Esophagus muscularis mucosa (tissue), 4 donors: Measurements from ENCODE around the gene GAD2. TPM values are rescaled to one million over a fixed set of nuclear protein-coding genes. Genes with fewer than 3 reads are reported as not detected.

Experiments used
- DNase-seq: peaks from one replicate; pipeline ENCODE4 v3.0.0-alpha.2; 2017; ENCODE audit errors: extremely low spot score
- H3K27ac ChIP-seq, 4 donors: fragments of 200-600 bp; sonication (generic); replicated peaks in 1 of 4; 1 replicate in 3 of 4; 2 replicates in 1 of 4; pipeline ENCODE4 v1.5.1; 2016 to 2019; ENCODE audit warnings: mild to moderate bottlenecking in 1 of 4
- H3K27me3 ChIP-seq, 4 donors: fragments of 200-600 bp; sonication (generic); one replicate each; pipeline versions ENCODE4 v1.5.1 to v1.6.0; 2016 to 2019
- H3K36me3 ChIP-seq, 4 donors: fragments of 200-600 bp; sonication (generic); one replicate each; pipeline ENCODE4 v1.5.1; 2016 to 2019
- H3K4me1 ChIP-seq, 4 donors: fragments of 200-600 bp; sonication (generic); one replicate each; pipeline ENCODE4 v1.5.1; 2016 to 2019
- H3K4me3 ChIP-seq, 4 donors: fragments of 200-600 bp; sonication (generic); 1 replicate in 2 of 4; 2 replicates in 2 of 4; pipeline ENCODE4 v1.5.1; 2016 to 2019; ENCODE audit warnings: mild to moderate bottlenecking in 4 of 4, moderate library complexity in 1 of 4
- H3K9me3 ChIP-seq, 4 donors: fragments of 200-600 bp; sonication (generic); 1 replicate in 3 of 4; 2 replicates in 1 of 4; pipeline ENCODE4 v1.5.1; 2016 to 2019
- EP300 ChIP-seq: sonication (generic); formaldehyde crosslinking; IDR thresholded peaks from one replicate; pipeline ENCODE4 v1.6.1; 2017; ENCODE audit warnings: antibody characterized with exemption
- POLR2A ChIP-seq: fragments of 450-650 bp; IDR thresholded peaks from one replicate; pipeline ENCODE4 v1.6.1; 2017; ENCODE audit warnings: antibody characterized with exemption, moderate library complexity, mild to moderate bottlenecking, low read depth
- POLR2AphosphoS5 ChIP-seq, 2 donors: sonication (generic); formaldehyde crosslinking; IDR thresholded peaks; one replicate each; pipeline ENCODE4 v1.6.1; 2017; ENCODE audit warnings: antibody characterized with exemption in 2 of 2
- WGBS: methylation state at CpG from one replicate; pipeline ENCODE4 v1.1.5; 2018; 5-methylcytosine and 5-hydroxymethylcytosine counted together
- intact Hi-C: fragments of 100-400 bp; cut with DNase I; formaldehyde crosslinking; loops from one replicate; pipeline ENCODE4 v1.15.1; 2023
- total RNA-seq, 4 donors: library from RNA; depleted of rRNA; stranded (reverse); fragments of >200 nt; gene quantifications; one replicate each; pipeline versions ENCODE4 v1.1.0 to v1.2.1, GENCODE V29; 2016
- TF ChIP-seq, protein P1 (sequence below), 3 experiments: fragments of 200-600 bp in 2 of 3; fragments of 450-650 bp in 1 of 3; sonication (generic) in 2 of 3; IDR thresholded peaks; one replicate each; pipeline ENCODE4 v1.5.1; 2017 to 2019; ENCODE audit warnings: antibody characterized with exemption in 3 of 3, mild to moderate bottlenecking in 2 of 3, moderate library complexity in 1 of 3

The GAD2 gene
- total RNA-seq, 4 donors from 2014 or later = not detected

DNA sequence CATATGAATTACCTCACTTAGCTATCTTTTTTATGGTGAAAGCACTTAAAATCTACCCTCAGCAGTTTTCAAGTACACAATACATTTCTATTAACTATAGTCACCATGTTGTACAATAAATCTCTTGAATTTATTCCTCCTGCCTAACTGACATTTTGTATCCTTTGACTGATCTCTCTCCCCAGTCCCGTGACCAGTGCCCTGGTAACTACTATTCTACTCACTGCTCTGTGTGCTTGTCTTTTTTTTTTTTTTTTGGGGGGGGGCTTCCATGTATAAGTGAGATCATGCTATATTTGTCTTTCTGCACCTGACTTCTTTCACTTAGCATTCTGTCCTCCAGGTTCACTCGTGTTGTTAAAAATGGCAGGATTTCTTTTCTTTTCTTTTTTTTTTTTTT, 11.4 kb upstream of the GAD2 start:
- Histone ChIP-seq H3K27ac (no peak overlapping the region), H3K4me1 (no peaks in the 10 kb centered on the region), H3K4me3 (no peak overlapping the region), H3K27me3 (peaks cover 0 to 2% (median 0%) of the 10 kb centered on the region in 4 donors), H3K9me3 (peaks cover 0 to 9% (median 4%) of the 10 kb centered on the region in 4 donors), H3K36me3 (no peaks in the 10 kb centered on the region)
- 67% methylated on average over 2 of the region's 2 CpGs for WGBS
- TF ChIP-seq POLR2A (no peak), POLR2AphosphoS5 (IDR thresholded peaks at IDR 0.05) (no peak), EP300 (no peak)
- TF ChIP-seq, protein P1, sequence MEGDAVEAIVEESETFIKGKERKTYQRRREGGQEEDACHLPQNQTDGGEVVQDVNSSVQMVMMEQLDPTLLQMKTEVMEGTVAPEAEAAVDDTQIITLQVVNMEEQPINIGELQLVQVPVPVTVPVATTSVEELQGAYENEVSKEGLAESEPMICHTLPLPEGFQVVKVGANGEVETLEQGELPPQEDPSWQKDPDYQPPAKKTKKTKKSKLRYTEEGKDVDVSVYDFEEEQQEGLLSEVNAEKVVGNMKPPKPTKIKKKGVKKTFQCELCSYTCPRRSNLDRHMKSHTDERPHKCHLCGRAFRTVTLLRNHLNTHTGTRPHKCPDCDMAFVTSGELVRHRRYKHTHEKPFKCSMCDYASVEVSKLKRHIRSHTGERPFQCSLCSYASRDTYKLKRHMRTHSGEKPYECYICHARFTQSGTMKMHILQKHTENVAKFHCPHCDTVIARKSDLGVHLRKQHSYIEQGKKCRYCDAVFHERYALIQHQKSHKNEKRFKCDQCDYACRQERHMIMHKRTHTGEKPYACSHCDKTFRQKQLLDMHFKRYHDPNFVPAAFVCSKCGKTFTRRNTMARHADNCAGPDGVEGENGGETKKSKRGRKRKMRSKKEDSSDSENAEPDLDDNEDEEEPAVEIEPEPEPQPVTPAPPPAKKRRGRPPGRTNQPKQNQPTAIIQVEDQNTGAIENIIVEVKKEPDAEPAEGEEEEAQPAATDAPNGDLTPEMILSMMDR (IDR thresholded peaks at IDR 0.05) = no peak
- DNase-seq = no peak
- intact Hi-C loops = no loop called here

DNA sequence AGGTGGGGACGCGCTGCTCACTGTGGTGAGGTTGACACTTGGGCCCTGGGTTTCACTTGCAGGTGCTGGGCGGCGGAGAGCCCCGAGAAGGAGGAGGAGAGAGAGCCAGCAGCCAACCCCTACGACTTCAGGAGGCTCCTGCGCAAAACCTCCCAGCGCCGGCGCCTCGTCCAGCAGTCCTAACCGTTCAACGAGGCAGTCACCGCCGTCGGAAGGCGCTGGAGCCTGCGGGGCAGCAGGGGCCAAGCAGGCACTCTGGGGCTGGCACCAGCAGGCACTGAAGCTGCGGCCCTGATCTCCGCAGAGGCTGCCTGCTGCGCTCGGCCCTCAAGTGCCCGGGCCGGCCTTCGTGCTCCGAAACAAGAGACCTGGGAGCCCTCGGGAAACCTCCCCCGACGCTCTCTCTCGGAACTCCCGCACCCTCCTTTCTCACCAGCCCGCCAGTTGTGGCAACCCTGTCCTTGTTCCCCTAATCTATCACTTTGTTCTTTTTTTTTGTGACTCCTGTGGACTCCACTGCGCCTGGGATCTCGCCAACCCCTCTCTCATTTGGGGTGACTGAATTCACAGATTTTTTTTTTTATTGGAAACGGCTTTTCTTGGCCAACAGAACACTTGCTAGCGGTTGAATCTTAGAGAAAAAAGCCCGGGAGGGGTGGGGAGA, 4.7 kb upstream of the GAD2 start:
- peaks cover 0 to 9% (median 4%) of the 10 kb centered on the region in 4 donors for H3K9me3 ChIP-seq
- H3K4me1 ChIP-seq = peaks cover 9 to 28% (median 22%) of the 10 kb centered on the region in 4 donors
- TF ChIP-seq POLR2A (no peak), EP300 (no peak), POLR2AphosphoS5 (IDR thresholded peaks at IDR 0.05) (no peak)
- TF ChIP-seq, protein P1 (IDR thresholded peaks at IDR 0.05) = no peak
- 8% methylated on average over 23 of the region's 37 CpGs for WGBS
- DNase-seq = peak; percentile 74
- peaks cover 0 to 69% (median 18%) of the 10 kb centered on the region in 4 donors for H3K27me3 ChIP-seq
- intact Hi-C loops = no loop called here
- no peaks in the 10 kb centered on the region for H3K36me3 ChIP-seq
- H3K27ac ChIP-seq = no peak overlapping the region
- no peak overlapping the region for H3K4me3 ChIP-seq

DNA sequence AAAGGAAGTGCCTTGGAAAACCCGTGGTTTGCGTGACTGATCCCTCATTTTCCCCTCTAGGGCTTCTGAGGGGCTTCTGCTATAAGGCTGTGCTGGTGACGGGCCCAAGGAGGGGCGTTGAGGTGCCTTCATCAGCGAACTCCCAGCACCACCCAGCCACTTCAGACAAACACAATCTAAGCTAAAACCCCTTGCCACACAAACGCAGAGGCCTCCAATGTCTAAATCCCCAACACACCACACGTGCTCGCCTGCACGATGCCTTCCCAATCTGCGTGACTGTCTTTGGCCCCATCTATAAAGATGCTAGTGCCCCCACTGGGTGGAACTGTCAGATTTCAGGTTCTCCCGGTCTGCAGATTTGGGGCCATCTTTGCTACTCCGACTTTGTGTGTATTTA, 4.1 kb upstream of the GAD2 start:
- DNase-seq = peak; percentile 84
- 7% methylated on average over 12 of the region's 12 CpGs for WGBS
- TF ChIP-seq EP300 = no peak
- TF ChIP-seq POLR2AphosphoS5 (IDR thresholded peaks at IDR 0.05) = no peak
- TF ChIP-seq, protein P1 (IDR thresholded peaks at IDR 0.05) = no peak
- TF ChIP-seq POLR2A = no peak
- intact Hi-C loops = no loop called here
- Histone ChIP-seq H3K27me3 (peaks cover 0 to 75% (median 23%) of the 10 kb centered on the region in 4 donors), H3K4me3 (no peak overlapping the region), H3K9me3 (peaks cover 0 to 5% (median 2%) of the 10 kb centered on the region in 4 donors), H3K27ac (no peak overlapping the region), H3K36me3 (no peaks in the 10 kb centered on the region), H3K4me1 (peaks cover 9 to 34% (median 27%) of the 10 kb centered on the region in 4 donors)

DNA sequence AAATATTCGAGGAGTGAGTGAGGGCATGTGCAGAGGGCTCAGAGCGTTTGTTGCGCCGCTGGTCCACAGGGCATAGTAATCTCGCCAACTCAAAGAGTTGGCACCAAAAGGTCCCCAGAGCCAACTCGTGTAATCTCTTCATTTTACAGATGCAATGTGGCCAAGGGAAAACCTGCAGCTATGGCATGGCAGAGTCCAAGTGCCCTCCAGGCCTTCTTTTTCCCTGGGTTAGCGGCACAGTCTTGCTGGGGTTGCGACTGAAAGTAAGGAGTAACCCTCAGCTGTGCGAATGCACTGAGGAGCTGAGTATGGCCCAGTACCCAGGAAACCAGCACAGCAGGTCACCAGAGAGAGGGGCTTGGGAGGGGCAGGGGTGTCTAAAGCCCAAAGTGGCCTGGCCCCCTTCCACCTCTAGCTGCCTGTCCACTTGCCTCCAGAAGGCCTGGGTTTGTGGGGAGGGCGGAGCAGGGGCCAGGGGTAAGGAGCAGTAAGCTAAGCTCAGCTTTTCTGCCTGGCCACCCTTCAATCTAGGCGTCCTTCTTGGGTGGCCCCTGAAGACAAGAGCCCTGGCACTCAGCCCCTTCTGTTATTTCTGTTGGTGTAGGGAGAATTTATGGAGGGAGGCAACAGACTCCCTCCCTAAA, 3.3 kb upstream of the GAD2 start:
- Histone ChIP-seq H3K9me3 (peaks cover 0 to under 1% (median 0%) of the 10 kb centered on the region in 4 donors), H3K36me3 (no peaks in the 10 kb centered on the region), H3K4me1 (peaks cover 14 to 41% (median 34%) of the 10 kb centered on the region in 4 donors), H3K27me3 (peaks cover 0 to 82% (median 30%) of the 10 kb centered on the region in 4 donors), H3K4me3 (no peak overlapping the region), H3K27ac (no peak overlapping the region)
- TF ChIP-seq POLR2AphosphoS5 (IDR thresholded peaks at IDR 0.05) (no peak), EP300 (no peak), POLR2A (no peak)
- 16% methylated on average over 10 of the region's 11 CpGs for WGBS
- DNase-seq = peak; percentile 66
- intact Hi-C loops = no loop called here

DNA sequence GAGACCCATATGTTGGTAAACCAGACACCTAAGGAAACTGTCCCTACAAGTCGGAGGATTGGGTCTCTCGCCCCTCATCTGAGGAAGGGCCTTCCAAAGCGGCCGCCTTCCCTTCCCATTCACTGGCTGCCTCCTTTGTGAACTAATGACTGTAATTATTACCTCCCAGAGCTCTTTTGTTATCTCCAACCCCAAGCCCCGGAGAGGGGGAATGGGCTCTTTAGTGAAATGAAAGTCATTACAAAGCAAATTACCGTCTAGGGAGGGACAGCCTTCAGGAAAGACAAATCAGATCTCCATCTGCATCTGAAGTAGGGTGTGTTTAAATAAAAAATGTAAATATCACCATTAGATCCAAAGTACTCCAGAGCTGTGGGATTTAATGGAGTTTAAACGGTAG, 2.6 kb upstream of the GAD2 start:
- peaks cover 0 to 89% (median 30%) of the 10 kb centered on the region in 4 donors for H3K27me3 ChIP-seq
- intact Hi-C loops = no loop called here
- no peak for TF ChIP-seq POLR2AphosphoS5 (IDR thresholded peaks at IDR 0.05)
- no peak for TF ChIP-seq POLR2A
- TF ChIP-seq, protein P1 (IDR thresholded peaks at IDR 0.05) = no peak
- no peak for TF ChIP-seq EP300

More for the DNA sequence above, 2.6 kb upstream of the GAD2 start:
- 12% methylated on average over 7 of the region's 7 CpGs for WGBS
- Histone ChIP-seq H3K36me3 (no peaks in the 10 kb centered on the region), H3K27ac (no peak overlapping the region), H3K4me3 (no peak overlapping the region), H3K4me1 (peaks cover 14 to 41% (median 34%) of the 10 kb centered on the region in 4 donors), H3K9me3 (no peaks in the 10 kb centered on the region)
- peak; percentile 53 for DNase-seq
